GM21529 (cell line): ENCODE results near the gene PRKAR1A.
A peak's percentile ranks its signal among the peaks of the same experiment; 100 is the strongest.
"Not testable (repeated sequence)": the region's sequence is repeated elsewhere in the genome, so short reads cannot be mapped to it uniquely, and the experiment has no call there.

Source experiments
- ATAC-seq: cut with Tn5 transposase; IDR thresholded peaks from one replicate; pipeline ENCODE4 v1.9.1; 2021; ENCODE audit not compliant: unreplicated experiment

The PRKAR1A gene

GRCh38 chr17:68512247-68512959 lies at the start of gene PRKAR1A:
PRKAR1A (plus strand) TSS chr17:68512430; CDS start chr17:68515400, 2,970 bp downstream.
- peak; percentile 86 for ATAC-seq

- ATAC-seq, result no peak
These were observed 48.8 kb upstream of the PRKAR1A start for GRCh38 chr17:68463211-68464019.

GRCh38 chr17:68468334-68468733 lies 43.9 kb upstream of the PRKAR1A start:
- ATAC-seq, result no peak

- ATAC-seq, result no peak
These were observed 43.4 kb upstream of the PRKAR1A start for GRCh38 chr17:68468788-68469187.

- ATAC-seq, result no peak
These were observed 41.3 kb upstream of the PRKAR1A start for GRCh38 chr17:68470961-68471360.

- ATAC-seq, result no peak
These were observed 31.3 kb upstream of the PRKAR1A start for GRCh38 chr17:68480885-68481284.

- no peak for ATAC-seq
These were observed 29.6 kb upstream of the PRKAR1A start for GRCh38 chr17:68482576-68483041.

- ATAC-seq, result no peak
These were observed 27.8 kb upstream of the PRKAR1A start for GRCh38 chr17:68484458-68484857.

GRCh38 chr17:68489919-68490318 lies 22.3 kb upstream of the PRKAR1A start:
- ATAC-seq, result no peak

- peak; percentile 48 for ATAC-seq
These were observed 20.6 kb upstream of the PRKAR1A start for GRCh38 chr17:68491381-68492231.

- ATAC-seq, result not testable (repeated sequence)
These were observed 19.7 kb upstream of the PRKAR1A start for GRCh38 chr17:68492394-68493054.

- no peak for ATAC-seq
These were observed 17.1 kb upstream of the PRKAR1A start for GRCh38 chr17:68495081-68495480.

- peak; percentile 91 for ATAC-seq
These were observed 14.3 kb upstream of the PRKAR1A start for GRCh38 chr17:68497885-68498319.

- ATAC-seq, result peak; percentile 29
These were observed 13.5 kb upstream of the PRKAR1A start for GRCh38 chr17:68498479-68499326.

GRCh38 chr17:68499587-68499986 lies 12.6 kb upstream of the PRKAR1A start:
- no peak for ATAC-seq

- no peak for ATAC-seq
These were observed 11.2 kb upstream of the PRKAR1A start for GRCh38 chr17:68501074-68501473.

GRCh38 chr17:68505951-68506350 lies 6.3 kb upstream of the PRKAR1A start:
- no peak for ATAC-seq

GRCh38 chr17:68507576-68507975 lies 4.7 kb upstream of the PRKAR1A start:
- ATAC-seq, result no peak

GRCh38 chr17:68509141-68510057 lies 2.8 kb upstream of the PRKAR1A start:
- ATAC-seq, result no peak
